Testis (tissue), 2 donors: ENCODE data around the gene FYCO1.

Experiments
- CTCF ChIP-seq, 3 experiments: fragments of 450-650 bp in 2 of 3; fragments of 200-600 bp in 1 of 3; sonication (generic) in 1 of 3; IDR thresholded peaks; one replicate each; pipeline ENCODE4 v1.5.1; 2016 to 2019; ENCODE audit warnings: antibody characterized with exemption in 3 of 3, mild to moderate bottlenecking in 2 of 3, moderate library complexity in 1 of 3
- POLR2A ChIP-seq: fragments of 450-650 bp; IDR thresholded peaks from one replicate; pipeline ENCODE4 v1.6.1; 2017; ENCODE audit warnings: antibody characterized with exemption, mild to moderate bottlenecking, moderate library complexity

- no peak for TF ChIP-seq CTCF (IDR thresholded peaks at IDR 0.05)
- TF ChIP-seq POLR2A: no peak
Measured at GRCh38 chr3:46019707-46020106, 24.1 kb upstream of the FYCO1 start.
